ENCODE data around the gene MANSC1. TPM values are rescaled to one million over a fixed set of nuclear protein-coding genes. Genes with fewer than 3 reads are reported as not detected.

The MANSC1 gene
- total RNA-seq, 1 donor from 2014 or later: 0.54 TPM

Other genes with a start within 250 kb of the MANSC1 start
- 2.2 and 2.7 TPM in 2 replicates for gene LRP6, start 83.2 kb downstream of the MANSC1 start, total RNA-seq
- 18.1 and 21.7 TPM in 2 replicates for gene BORCS5, start 6.8 kb upstream of the MANSC1 start, total RNA-seq
- gene DUSP16, start 212.6 kb upstream of the MANSC1 start, total RNA-seq: 46.2 and 49.4 TPM in 2 replicates